Prostate gland (tissue), 2 donors: ENCODE results near the gene SRP72. TPM values are rescaled to one million over a fixed set of nuclear protein-coding genes. Genes with fewer than 3 reads are reported as not detected.
A peak's percentile ranks its signal among the peaks of the same experiment; 100 is the strongest.

Source experiments
- DNase-seq: peaks from one replicate; pipeline ENCODE4 v3.0.0-alpha.2; 2019; ENCODE audit warnings: low spot score
- H3K27ac ChIP-seq, 2 donors: fragments of 200-600 bp; sonication (generic); 2 replicates each; pipeline ENCODE4 v1.5.1; 2017 to 2019
- H3K27me3 ChIP-seq: fragments of 200-600 bp; sonication (generic); replicated peaks from 2 replicates; pipeline ENCODE4 v1.5.1; 2019; ENCODE audit not compliant: insufficient read depth
- H3K36me3 ChIP-seq, 2 donors: fragments of 200-600 bp; sonication (generic); 1 replicate in 1 of 2; 2 replicates in 1 of 2; pipeline versions ENCODE4 v1.5.1 to v1.8.1; 2017 to 2019
- H3K4me1 ChIP-seq: fragments of 200-600 bp; sonication (generic); replicated peaks from 2 replicates; pipeline ENCODE4 v1.5.1; 2019
- H3K4me3 ChIP-seq, 2 donors: fragments of 200-600 bp; sonication (generic); 2 replicates each; pipeline ENCODE4 v1.5.1; 2017 to 2019
- H3K9me3 ChIP-seq: fragments of 200-600 bp; sonication (generic); 2 replicates; pipeline ENCODE4 v1.5.1; 2017
- POLR2A ChIP-seq: fragments of 450-650 bp; IDR thresholded peaks from one replicate; pipeline ENCODE4 v1.6.1; 2016; ENCODE audit warnings: antibody characterized with exemption, mild to moderate bottlenecking
- POLR2AphosphoS5 ChIP-seq: sonication (generic); formaldehyde crosslinking; IDR thresholded peaks from one replicate; pipeline ENCODE4 v1.6.1; 2017; ENCODE audit warnings: antibody characterized with exemption
- WGBS: methylation state at CpG from one replicate; pipeline ENCODE4 v1.1.5; 2018; 5-methylcytosine and 5-hydroxymethylcytosine counted together
- intact Hi-C: fragments of 100-400 bp; cut with DNase I; formaldehyde crosslinking; loops from one replicate; pipeline ENCODE4 v1.14.2; 2022
- total RNA-seq, 2 donors: library from RNA; depleted of rRNA; stranded (reverse); fragments of >200 nt; gene quantifications; one replicate each; pipeline ENCODE4 v1.1.0, GENCODE V29; 2016
- TF ChIP-seq, protein P1 (sequence below), 4 experiments: fragments of 200-600 bp in 2 of 4; fragments of 450-650 bp in 2 of 4; sonication (generic) in 2 of 4; IDR thresholded peaks; 1 replicate in 3 of 4; 2 replicates in 1 of 4; pipeline ENCODE4 v1.5.1; 2016 to 2019; ENCODE audit warnings: antibody characterized with exemption in 4 of 4, mild to moderate bottlenecking in 2 of 4, moderate library complexity in 2 of 4

The SRP72 gene, protein sequence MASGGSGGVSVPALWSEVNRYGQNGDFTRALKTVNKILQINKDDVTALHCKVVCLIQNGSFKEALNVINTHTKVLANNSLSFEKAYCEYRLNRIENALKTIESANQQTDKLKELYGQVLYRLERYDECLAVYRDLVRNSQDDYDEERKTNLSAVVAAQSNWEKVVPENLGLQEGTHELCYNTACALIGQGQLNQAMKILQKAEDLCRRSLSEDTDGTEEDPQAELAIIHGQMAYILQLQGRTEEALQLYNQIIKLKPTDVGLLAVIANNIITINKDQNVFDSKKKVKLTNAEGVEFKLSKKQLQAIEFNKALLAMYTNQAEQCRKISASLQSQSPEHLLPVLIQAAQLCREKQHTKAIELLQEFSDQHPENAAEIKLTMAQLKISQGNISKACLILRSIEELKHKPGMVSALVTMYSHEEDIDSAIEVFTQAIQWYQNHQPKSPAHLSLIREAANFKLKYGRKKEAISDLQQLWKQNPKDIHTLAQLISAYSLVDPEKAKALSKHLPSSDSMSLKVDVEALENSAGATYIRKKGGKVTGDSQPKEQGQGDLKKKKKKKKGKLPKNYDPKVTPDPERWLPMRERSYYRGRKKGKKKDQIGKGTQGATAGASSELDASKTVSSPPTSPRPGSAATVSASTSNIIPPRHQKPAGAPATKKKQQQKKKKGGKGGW
- 10 to 100 TPM; 41.4 to 46.9 TPM for total RNA-seq

DNA sequence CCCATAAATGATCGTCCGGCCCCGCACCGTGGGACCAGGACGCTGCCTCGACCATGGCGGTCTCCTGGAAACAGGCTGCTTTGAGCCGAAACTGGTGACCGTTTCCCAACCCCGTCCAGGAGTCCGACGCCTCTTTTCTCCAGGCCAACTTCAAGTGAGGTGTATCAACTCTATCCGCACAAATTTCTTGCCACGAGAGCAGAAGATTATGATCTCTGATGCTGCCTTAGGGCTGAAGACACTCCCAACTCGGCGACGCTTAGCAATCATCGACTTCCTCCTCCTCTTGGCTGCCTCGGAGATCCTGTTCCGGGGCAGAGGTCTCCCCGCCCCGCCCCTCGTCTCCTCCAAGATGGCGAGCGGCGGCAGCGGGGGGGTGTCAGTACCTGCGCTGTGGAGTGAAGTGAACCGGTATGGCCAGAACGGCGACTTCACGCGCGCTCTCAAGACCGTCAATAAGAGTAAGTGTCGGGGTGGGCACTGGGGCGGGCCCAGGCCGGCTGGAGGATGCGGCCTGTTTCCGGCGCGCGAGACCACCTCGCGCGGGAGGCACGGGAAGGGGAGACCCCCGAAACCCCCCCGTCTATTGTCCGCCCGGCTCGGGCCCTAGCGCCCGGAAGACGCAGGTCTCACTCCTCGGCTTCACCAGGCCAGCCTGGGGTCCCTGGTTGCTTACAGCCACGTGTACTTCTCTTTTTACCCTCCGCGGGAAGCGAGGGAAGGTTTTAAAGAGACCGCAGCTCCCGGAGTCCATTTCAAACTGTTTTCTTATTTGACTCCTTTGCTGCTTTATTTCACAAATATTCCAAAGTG, at the start of gene SRP72:
TSS of gene SRP72 (plus strand) at position 334 of the 813 bp plus-strand sequence. CDS start at position 353, 19 bp downstream.
- no peaks in the 10 kb centered on the region for H3K36me3 ChIP-seq
- peak within 1 kb of the TSS; percentile 91 to 96 for H3K27ac ChIP-seq
- H3K4me1 ChIP-seq, result peaks cover 3% of the 10 kb centered on the region
- H3K4me3 ChIP-seq, result peak within 1 kb of the TSS; percentile 92 to 95
- peak; percentile 89 for DNase-seq
- intact Hi-C loops, result loop anchor here (5.0 kb wide), 1 partner anchor 35 kb away; no protein-coding TSS in a partner anchor
- H3K9me3 ChIP-seq, result no peaks in the 10 kb centered on the region
- under 1% methylated on average over 58 of the region's 62 CpGs for WGBS
- no peaks in the 10 kb centered on the region for H3K27me3 ChIP-seq
- TF ChIP-seq, protein P1, sequence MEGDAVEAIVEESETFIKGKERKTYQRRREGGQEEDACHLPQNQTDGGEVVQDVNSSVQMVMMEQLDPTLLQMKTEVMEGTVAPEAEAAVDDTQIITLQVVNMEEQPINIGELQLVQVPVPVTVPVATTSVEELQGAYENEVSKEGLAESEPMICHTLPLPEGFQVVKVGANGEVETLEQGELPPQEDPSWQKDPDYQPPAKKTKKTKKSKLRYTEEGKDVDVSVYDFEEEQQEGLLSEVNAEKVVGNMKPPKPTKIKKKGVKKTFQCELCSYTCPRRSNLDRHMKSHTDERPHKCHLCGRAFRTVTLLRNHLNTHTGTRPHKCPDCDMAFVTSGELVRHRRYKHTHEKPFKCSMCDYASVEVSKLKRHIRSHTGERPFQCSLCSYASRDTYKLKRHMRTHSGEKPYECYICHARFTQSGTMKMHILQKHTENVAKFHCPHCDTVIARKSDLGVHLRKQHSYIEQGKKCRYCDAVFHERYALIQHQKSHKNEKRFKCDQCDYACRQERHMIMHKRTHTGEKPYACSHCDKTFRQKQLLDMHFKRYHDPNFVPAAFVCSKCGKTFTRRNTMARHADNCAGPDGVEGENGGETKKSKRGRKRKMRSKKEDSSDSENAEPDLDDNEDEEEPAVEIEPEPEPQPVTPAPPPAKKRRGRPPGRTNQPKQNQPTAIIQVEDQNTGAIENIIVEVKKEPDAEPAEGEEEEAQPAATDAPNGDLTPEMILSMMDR (IDR thresholded peaks at IDR 0.05), result peak in 1 of 4 experiments; percentile 10
- TF ChIP-seq POLR2AphosphoS5 (peak; percentile 90), POLR2A (peak; percentile 74)

DNA sequence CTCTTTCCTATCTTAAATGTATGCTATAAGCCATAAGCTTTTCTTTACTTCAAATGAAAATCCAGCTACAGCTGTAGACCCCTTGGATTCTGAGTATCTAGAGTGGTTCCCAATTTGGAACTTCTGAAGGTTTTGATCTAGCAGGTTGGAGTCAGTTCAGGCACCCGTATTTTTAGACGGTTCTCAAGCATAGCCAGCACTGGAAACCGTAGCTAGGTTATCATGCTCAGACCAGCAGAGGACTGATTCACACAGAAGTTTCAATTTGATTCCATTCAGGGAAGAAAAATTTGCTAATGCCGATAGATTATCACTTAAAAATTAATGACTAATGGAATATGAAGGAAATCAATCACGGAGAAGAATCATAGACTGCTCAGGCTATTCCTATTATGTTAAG, 43.2 kb upstream of the SRP72 start:
- no peak for TF ChIP-seq POLR2A
- TF ChIP-seq, protein P1 (IDR thresholded peaks at IDR 0.05), result no peak
- TF ChIP-seq POLR2AphosphoS5, result no peak
- Histone ChIP-seq H3K4me1 (no peaks in the 10 kb centered on the region), H3K27me3 (no peaks in the 10 kb centered on the region), H3K4me3 (no peak overlapping the region), H3K36me3 (no peaks in the 10 kb centered on the region), H3K9me3 (no peaks in the 10 kb centered on the region), H3K27ac (no peak overlapping the region)
- no peak for DNase-seq
- 91% methylated on average over 5 of the region's 5 CpGs for WGBS
- intact Hi-C loops, result loop anchor here (10.0 kb wide), 1 partner anchor 411 kb away; no protein-coding TSS in a partner anchor

DNA sequence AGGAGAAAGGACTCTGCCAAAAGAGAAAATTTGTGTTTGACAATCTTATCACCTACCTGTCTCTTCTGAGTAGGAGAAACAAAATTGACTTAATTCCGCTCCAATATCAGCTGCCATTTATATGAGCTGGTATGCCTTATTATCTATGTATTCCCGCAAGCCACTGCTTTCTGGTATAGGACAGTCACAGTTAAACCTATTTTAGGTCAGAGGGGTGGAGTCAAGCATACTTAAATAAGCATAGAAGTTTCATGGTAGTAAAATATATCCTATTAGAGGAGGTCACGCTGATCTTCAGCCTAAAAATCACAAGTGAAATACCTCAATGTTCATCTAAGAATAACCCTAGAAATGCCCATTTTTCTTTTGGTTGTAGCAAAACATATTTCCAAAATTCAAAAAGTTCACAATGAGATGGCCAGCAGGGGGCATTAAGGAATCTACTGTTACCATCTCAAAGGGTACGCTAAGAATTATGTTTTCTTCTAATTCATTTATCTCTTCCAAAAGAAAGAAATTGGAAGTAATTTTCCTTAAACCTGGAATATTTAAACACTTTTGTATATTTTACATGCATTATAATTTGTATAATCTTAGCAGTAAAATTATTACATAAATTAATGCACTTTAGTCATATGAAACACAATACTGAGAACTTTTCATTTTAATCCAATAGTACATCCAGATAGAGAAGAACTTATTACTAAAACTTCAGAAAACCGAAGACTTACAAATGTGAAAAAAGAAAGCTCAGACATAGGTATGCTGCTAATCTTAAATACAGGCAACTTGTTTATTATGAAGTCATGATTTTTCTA, 42.5 kb upstream of the SRP72 start:
- Histone ChIP-seq H3K27me3 (no peaks in the 10 kb centered on the region), H3K4me1 (no peaks in the 10 kb centered on the region), H3K9me3 (no peaks in the 10 kb centered on the region), H3K27ac (no peak overlapping the region), H3K36me3 (no peaks in the 10 kb centered on the region), H3K4me3 (no peak overlapping the region)
- 61% methylated on average over 5 of the region's 5 CpGs for WGBS
- TF ChIP-seq POLR2AphosphoS5, result no peak
- no peak for TF ChIP-seq POLR2A
- TF ChIP-seq, protein P1 (IDR thresholded peaks at IDR 0.05), result peak in 3 of 4 experiments; percentile 64 to 68 (median 64)
- peak; percentile 32 for DNase-seq
- intact Hi-C loops, result loop anchor here (10.0 kb wide), 1 partner anchor 410 kb away; no protein-coding TSS in a partner anchor

DNA sequence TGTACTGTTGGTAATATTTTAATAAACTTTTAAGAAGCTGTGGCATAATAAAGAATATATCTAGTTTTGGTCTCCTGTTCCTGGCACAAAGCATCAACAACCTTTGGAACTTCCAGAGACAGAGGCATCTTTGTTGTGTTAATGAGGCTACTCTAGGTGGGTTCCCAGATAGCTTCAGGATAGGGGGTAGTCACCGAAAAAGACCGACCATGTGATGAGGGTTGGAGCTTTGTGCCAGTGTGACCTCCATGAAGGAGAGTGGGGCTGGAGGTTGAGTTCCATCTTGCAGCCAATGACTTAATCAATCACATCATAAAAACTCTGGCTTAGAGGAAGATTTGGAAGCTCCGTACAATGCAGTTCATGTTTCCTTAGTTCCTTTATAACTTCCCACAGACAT, 41.9 kb upstream of the SRP72 start:
- TF ChIP-seq POLR2AphosphoS5 (no peak), POLR2A (no peak)
- TF ChIP-seq, protein P1 (IDR thresholded peaks at IDR 0.05), result no peak
- H3K27me3 ChIP-seq, result no peaks in the 10 kb centered on the region
- no peak for DNase-seq
- no peaks in the 10 kb centered on the region for H3K36me3 ChIP-seq
- H3K4me1 ChIP-seq, result no peaks in the 10 kb centered on the region
- no peak overlapping the region for H3K27ac ChIP-seq
- intact Hi-C loops, result loop anchor here (10.0 kb wide), 1 partner anchor 409 kb away; no protein-coding TSS in a partner anchor
- 90% methylated on average over 3 of the region's 3 CpGs for WGBS
- no peaks in the 10 kb centered on the region for H3K9me3 ChIP-seq
- no peak overlapping the region for H3K4me3 ChIP-seq
